ENCODE measurements around the gene C1QL2. TPM values are rescaled to one million over a fixed set of nuclear protein-coding genes. Genes with fewer than 3 reads are reported as not detected.

C1QL2 gene
- 0.14 to 0.21 TPM (median 0.14 TPM) in 4 of 5 replicates, not detected in the other for total RNA-seq (2022; extraction: Qiagen RNA extraction; ENCODE audit: low read depth)

DNA sequence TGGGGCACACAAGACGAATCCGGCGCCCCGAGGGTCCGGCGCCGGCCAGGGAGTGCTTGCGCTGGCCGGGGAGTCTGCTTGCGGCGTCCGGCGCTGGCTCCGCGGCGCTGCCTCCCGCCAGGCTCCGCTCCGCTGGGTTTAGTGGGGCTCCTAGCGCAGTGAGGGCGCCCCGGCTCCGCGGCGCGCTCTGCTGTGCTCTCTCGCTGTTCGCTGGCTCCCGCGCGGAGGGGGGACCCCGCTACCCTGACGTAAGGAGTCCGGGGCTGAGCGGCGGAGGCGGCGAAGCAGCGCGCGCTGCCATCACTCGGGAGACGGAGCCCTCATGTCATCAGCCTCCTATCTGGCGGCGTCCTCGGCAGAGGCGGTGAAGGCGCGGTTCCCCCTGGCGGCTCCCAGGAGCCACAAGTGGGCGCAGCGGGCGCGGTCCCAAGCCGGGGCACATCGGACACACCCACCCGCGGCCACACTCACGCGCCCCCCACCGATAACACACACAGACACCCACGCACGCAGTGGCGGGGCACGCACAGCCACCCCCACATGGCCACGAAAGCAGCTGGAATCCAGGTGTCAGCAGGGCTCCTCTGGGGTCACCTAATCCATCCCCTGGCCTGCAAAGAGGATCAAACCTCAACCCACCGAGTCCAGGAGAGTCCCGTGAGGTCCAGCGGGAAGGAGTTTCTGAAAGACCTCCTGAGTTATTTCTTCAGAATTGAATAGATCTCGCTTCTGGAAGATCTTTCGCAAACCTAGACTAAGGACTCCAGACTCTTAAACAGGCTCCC lies at the start of gene C1QL2:
Gene C1QL2, minus strand, starts transcription at position 189 of the 785 bp plus-strand sequence. CDS start 482 bp downstream, outside the sequence.

Other genes with a start within 250 kb of the C1QL2 start
- 0.05 to 0.12 TPM (median 0.08 TPM) in 4 of 5 replicates, not detected in the other for gene MARCO, start 216.6 kb downstream of the C1QL2 start, total RNA-seq (2022; extraction: Qiagen RNA extraction; ENCODE audit: low read depth)
- 39.2 to 47.7 TPM (median 39.9 TPM) in 5 replicates for gene STEAP3, start 65.1 kb upstream of the C1QL2 start, total RNA-seq (2022; extraction: Qiagen RNA extraction; ENCODE audit: low read depth)
- 11.4 to 14.5 TPM (median 13.8 TPM) in 5 replicates for gene C2orf76, start 208.1 kb upstream of the C1QL2 start, total RNA-seq (2022; extraction: Qiagen RNA extraction; ENCODE audit: low read depth)
- gene DBI, start 208.2 kb upstream of the C1QL2 start, total RNA-seq (2022; extraction: Qiagen RNA extraction; ENCODE audit: low read depth), result 376 to 494 TPM (median 393 TPM) in 5 replicates